H9 (cell line): Measurements from ENCODE around the gene SOCS3. TPM values are rescaled to one million over a fixed set of nuclear protein-coding genes. Genes with fewer than 3 reads are reported as not detected.

Experiments used
- DNase-seq: peaks from one replicate; pipeline ENCODE4 v3.0.0-alpha.2; 2017
- H2AFZ ChIP-seq: one replicate; pipeline ENCODE4 v1.6.1; 2013; ENCODE audit warnings: mild to moderate bottlenecking, low read length, control low read depth, moderate library complexity
- H2AK5ac ChIP-seq: 2 replicates; pipeline ENCODE4 v1.6.1; 2013; ENCODE audit warnings: low read length, control low read depth, mixed read lengths; ENCODE audit not compliant: insufficient read length
- H2BK120ac ChIP-seq: one replicate; pipeline ENCODE4 v1.6.1; 2013; ENCODE audit warnings: low read depth, mild to moderate bottlenecking, low read length, control low read depth, inconsistent platforms; ENCODE audit not compliant: poor library complexity, severe bottlenecking
- H2BK12ac ChIP-seq: 2 replicates; pipeline ENCODE4 v1.6.1; 2013; ENCODE audit warnings: low read length, control low read depth, mixed read lengths, low read depth; ENCODE audit not compliant: insufficient read length
- H2BK15ac ChIP-seq: 2 replicates; pipeline ENCODE4 v1.6.1; 2013; ENCODE audit warnings: low read depth, low read length, control low read depth
- H2BK20ac ChIP-seq: one replicate; pipeline ENCODE4 v1.6.1; 2013; ENCODE audit warnings: low read depth, mild to moderate bottlenecking, low read length, control low read depth, inconsistent platforms; ENCODE audit not compliant: poor library complexity, severe bottlenecking
- H2BK5ac ChIP-seq: 2 replicates; pipeline ENCODE4 v1.6.1; 2013; ENCODE audit warnings: low read length, control low read depth, mixed read lengths; ENCODE audit not compliant: insufficient read length
- H3K14ac ChIP-seq: 2 replicates; pipeline ENCODE4 v1.6.1; 2013; ENCODE audit warnings: low read length, control low read depth; ENCODE audit not compliant: insufficient read depth
- H3K18ac ChIP-seq: 2 replicates; pipeline ENCODE4 v1.6.1; 2013; ENCODE audit warnings: low read depth, mild to moderate bottlenecking, mixed read lengths, low read length, control low read depth; ENCODE audit not compliant: insufficient read length
- H3K23ac ChIP-seq: 2 replicates; pipeline ENCODE4 v1.6.1; 2013; ENCODE audit warnings: low read length, control low read depth, mixed read lengths, low read depth; ENCODE audit not compliant: insufficient read length
- H3K23me2 ChIP-seq: 2 replicates; pipeline ENCODE4 v1.6.1; 2013; ENCODE audit warnings: low read depth, mild to moderate bottlenecking, mixed read lengths, low read length, control low read depth; ENCODE audit not compliant: insufficient read length, poor library complexity, severe bottlenecking
- H3K27ac ChIP-seq: 2 replicates; pipeline ENCODE4 v1.5.1; 2013; ENCODE audit warnings: low read length, control low read depth, mixed read lengths, low read depth; ENCODE audit not compliant: insufficient read length
- H3K27me3 ChIP-seq: 2 replicates; pipeline ENCODE4 v1.6.1; 2013; ENCODE audit warnings: low read length, control low read depth, inconsistent platforms; ENCODE audit not compliant: insufficient read depth
- H3K4ac ChIP-seq: 2 replicates; pipeline ENCODE4 v1.6.1; 2013; ENCODE audit warnings: low read depth, mild to moderate bottlenecking, control low read depth, inconsistent platforms, low read length, moderate library complexity
- H3K4me1 ChIP-seq: 2 replicates; pipeline ENCODE4 v1.6.1; 2013; ENCODE audit warnings: low read length, control low read depth, inconsistent platforms; ENCODE audit not compliant: insufficient read depth
- H3K4me2 ChIP-seq: 2 replicates; pipeline ENCODE4 v1.6.1; 2013; ENCODE audit warnings: low read length, control low read depth, mixed read lengths; ENCODE audit not compliant: insufficient read length, insufficient read depth
- H3K56ac ChIP-seq: 2 replicates; pipeline ENCODE4 v1.6.1; 2013; ENCODE audit warnings: low read depth, mild to moderate bottlenecking, mixed read lengths, low read length, control low read depth; ENCODE audit not compliant: insufficient read length
- H3K79me1 ChIP-seq: 2 replicates; pipeline ENCODE4 v1.6.1; 2013; ENCODE audit warnings: low read depth, mild to moderate bottlenecking, moderate library complexity, low read length, control low read depth, inconsistent platforms; ENCODE audit not compliant: insufficient read depth, poor library complexity, severe bottlenecking
- H3K79me2 ChIP-seq: 2 replicates; pipeline ENCODE4 v1.6.1; 2013; ENCODE audit warnings: low read length, control low read depth, inconsistent platforms; ENCODE audit not compliant: insufficient read depth
- H3K9ac ChIP-seq: 2 replicates; pipeline ENCODE4 v1.6.1; 2013; ENCODE audit warnings: low read length, control low read depth, mixed read lengths; ENCODE audit not compliant: insufficient read length; ENCODE audit errors: extremely low read depth
- H3K9me3 ChIP-seq: one replicate; pipeline ENCODE4 v1.6.1; 2013; ENCODE audit warnings: low read depth, low read length, inconsistent platforms; ENCODE audit not compliant: control insufficient read depth
- H3T11ph ChIP-seq: one replicate; pipeline ENCODE4 v1.6.1; 2013; ENCODE audit warnings: mild to moderate bottlenecking, low read length, control low read depth, inconsistent platforms
- H4K20me1 ChIP-seq: one replicate; pipeline ENCODE4 v1.6.1; 2013; ENCODE audit not compliant: control insufficient read depth, insufficient read length, insufficient read depth
- H4K5ac ChIP-seq: 2 replicates; pipeline ENCODE4 v1.6.1; 2013; ENCODE audit warnings: low read depth, mild to moderate bottlenecking, mixed read lengths, low read length, control low read depth; ENCODE audit not compliant: insufficient read length
- H4K8ac ChIP-seq: replicated peaks from 2 replicates; pipeline ENCODE4 v1.6.1; 2013; ENCODE audit warnings: low read length, control low read depth, mixed read lengths, low read depth; ENCODE audit not compliant: insufficient read length
- H4K91ac ChIP-seq: 2 replicates; pipeline ENCODE4 v1.6.1; 2013; ENCODE audit warnings: low read depth, mild to moderate bottlenecking, moderate library complexity, mixed read lengths, low read length, control low read depth; ENCODE audit not compliant: insufficient read length
- H3K27ac Mint-ChIP-seq, 3 experiments: 2 replicates in 2 of 3; 3 replicates in 1 of 3; pipeline ENCODE4 v1.8.0; 2020 to 2021; ENCODE audit warnings: mixed read lengths in 3 of 3, mild to moderate bottlenecking in 1 of 3, moderate library complexity in 1 of 3
- H3K27me3 Mint-ChIP-seq: 2 replicates; pipeline ENCODE4 v1.8.0; 2021; ENCODE audit warnings: low read depth, mild to moderate bottlenecking, moderate library complexity, mixed read lengths
- H3K36me3 Mint-ChIP-seq, 3 experiments: 2 replicates in 2 of 3; 3 replicates in 1 of 3; pipeline ENCODE4 v1.8.0; 2020 to 2021; ENCODE audit warnings: low read depth in 3 of 3, mixed read lengths in 3 of 3; ENCODE audit not compliant: insufficient read depth in 1 of 3
- H3K4me1 Mint-ChIP-seq, 2 experiments: 2 replicates each; pipeline ENCODE4 v1.8.0; 2020; ENCODE audit warnings: mixed read lengths in 2 of 2
- H3K4me3 Mint-ChIP-seq, 2 experiments: 2 replicates in 1 of 2; 3 replicates in 1 of 2; pipeline ENCODE4 v1.8.0; 2020 to 2021; ENCODE audit warnings: mild to moderate bottlenecking in 2 of 2, mixed read lengths in 2 of 2, moderate library complexity in 1 of 2
- H3K9me3 Mint-ChIP-seq, 2 experiments: 2 replicates in 1 of 2; 3 replicates in 1 of 2; pipeline ENCODE4 v1.8.0; 2020; ENCODE audit warnings: mild to moderate bottlenecking in 2 of 2, mixed read lengths in 2 of 2, moderate library complexity in 1 of 2
- CTCF ChIP-seq: fragments of 200-600 bp; sonication (generic); conservative IDR thresholded peaks from 3 replicates; pipeline ENCODE4 v1.8.0; 2021; ENCODE audit warnings: antibody characterized with exemption, mild to moderate bottlenecking
- WGBS: extraction: QIAGEN DNeasy Blood & Tissue Kit; methylation state at CpG from one replicate; pipeline ENCODE4 v1.1.7; 2013; ENCODE audit warnings: missing lambda C conversion rate, low lambda C conversion rate, mixed read lengths; ENCODE audit not compliant: insufficient read length; ENCODE audit errors: extremely low coverage; 5-methylcytosine and 5-hydroxymethylcytosine counted together
- total RNA-seq: library from RNA; stranded (reverse); gene quantifications from 2 replicates; pipeline ENCODE4 v1.2.1, GENCODE V29; 2021

The SOCS3 gene
- total RNA-seq, 1 experiment from 2014 or later, result 9.5 TPM

GRCh38 chr17:78348055-78348770 lies 11.7 kb downstream of the SOCS3 start:
- TF ChIP-seq CTCF, result no peak
- no peak overlapping the region for H3K23ac ChIP-seq
- no CpG with 5 or more reads among the region's 9 CpGs for WGBS
- no peak overlapping the region for H2BK12ac ChIP-seq
- H4K91ac ChIP-seq, result no peak overlapping the region
- no peak overlapping the region for H2BK15ac ChIP-seq
- no peak overlapping the region for H2AFZ ChIP-seq
- Mint-ChIP-seq H3K4me1 (peaks cover 18 to 20% of the 10 kb centered on the region in 2 experiments), H3K4me3 (no peak overlapping the region), H3K27ac (no peak overlapping the region; a peak in 1 of 7 replicates), H3K27me3 (peaks cover 37% of the 10 kb centered on the region), H3K9me3 (no peaks in the 10 kb centered on the region), H3K36me3 (no peaks in the 10 kb centered on the region)
- no peak overlapping the region for H2BK5ac ChIP-seq
- H3K79me1 ChIP-seq, result no peaks in the 10 kb centered on the region
- no peak overlapping the region for H3K4ac ChIP-seq
- H3K9ac ChIP-seq, result no peak overlapping the region
- no peaks in the 10 kb centered on the region for H3K9me3 ChIP-seq
- H3T11ph ChIP-seq, result no peak overlapping the region
- H4K5ac ChIP-seq, result no peak overlapping the region
- peaks cover 2% of the 10 kb centered on the region for H3K23me2 ChIP-seq
- no peaks in the 10 kb centered on the region for H3K27me3 ChIP-seq
- H3K14ac ChIP-seq, result no peak overlapping the region
- no peak overlapping the region for H2BK120ac ChIP-seq
- no peak overlapping the region for H2AK5ac ChIP-seq
- H3K4me1 ChIP-seq, result no peaks in the 10 kb centered on the region; the same call in 1 of the 2 replicates
- H4K8ac ChIP-seq, result no peak overlapping the region
- H3K4me2 ChIP-seq, result no peak overlapping the region
- no peak overlapping the region for H3K27ac ChIP-seq
- H4K20me1 ChIP-seq, result no peaks in the 10 kb centered on the region
- no peaks in the 10 kb centered on the region for H3K79me2 ChIP-seq
- H3K56ac ChIP-seq, result no peak overlapping the region
- no peak overlapping the region for H3K18ac ChIP-seq
- no peak for DNase-seq
- H2BK20ac ChIP-seq, result no peak overlapping the region
